ENCODE results near the gene UBASH3A. TPM values are rescaled to one million over a fixed set of nuclear protein-coding genes. Genes with fewer than 3 reads are reported as not detected.

UBASH3A gene
- total and polyA plus RNA-seq, 7 donors: 0.06 to 0.21 TPM; not detected in 5

DNA sequence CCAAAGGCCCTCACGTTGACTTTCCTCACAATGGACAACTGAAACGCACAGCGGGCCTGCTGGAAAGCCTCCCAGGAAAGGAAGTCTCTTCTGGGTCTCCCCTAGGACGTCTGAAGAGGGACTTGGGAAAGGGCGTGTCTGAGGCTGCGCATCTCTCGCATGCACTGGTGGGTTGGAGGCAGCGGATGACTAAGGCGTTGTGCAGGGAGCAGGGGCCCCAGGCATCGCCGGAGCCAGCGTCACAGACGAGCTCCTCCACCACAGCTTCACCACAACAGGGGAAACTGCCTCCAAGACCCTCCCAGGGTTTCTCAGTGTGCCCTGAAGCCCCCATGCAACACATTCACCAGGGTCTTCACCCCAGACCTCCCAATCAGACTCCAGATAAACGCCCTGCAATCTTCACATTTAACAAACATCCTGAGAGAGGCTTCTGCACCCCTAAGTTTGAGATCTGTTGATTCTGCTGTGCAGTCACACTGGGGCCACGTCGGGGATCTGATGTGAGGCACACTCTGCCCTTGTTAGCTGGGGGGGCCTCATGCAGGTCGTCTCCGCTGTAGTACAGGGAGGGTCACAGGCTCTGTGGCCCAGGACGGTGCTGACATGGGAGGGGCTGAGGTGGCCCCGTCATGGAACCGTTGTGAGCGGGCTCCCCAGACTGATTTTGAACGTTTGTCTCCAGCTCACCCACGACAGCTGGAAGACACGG lies 30.4 kb upstream of the UBASH3A start:
- 71 to 75% (median 71%) methylated on average over 25 of the region's 25 CpGs for WGBS, 3 donors
- no peak overlapping the region for H3K4me3 ChIP-seq
- ATAC-seq (no peak), DNase-seq (no peak)
- peaks cover 0 to 42% (median 6%) of the 10 kb centered on the region in 3 donors for H3K27me3 ChIP-seq (ENCODE audit: insufficient read depth in 3 of 3, low read length in 2 of 3)
- TF ChIP-seq, protein P1, sequence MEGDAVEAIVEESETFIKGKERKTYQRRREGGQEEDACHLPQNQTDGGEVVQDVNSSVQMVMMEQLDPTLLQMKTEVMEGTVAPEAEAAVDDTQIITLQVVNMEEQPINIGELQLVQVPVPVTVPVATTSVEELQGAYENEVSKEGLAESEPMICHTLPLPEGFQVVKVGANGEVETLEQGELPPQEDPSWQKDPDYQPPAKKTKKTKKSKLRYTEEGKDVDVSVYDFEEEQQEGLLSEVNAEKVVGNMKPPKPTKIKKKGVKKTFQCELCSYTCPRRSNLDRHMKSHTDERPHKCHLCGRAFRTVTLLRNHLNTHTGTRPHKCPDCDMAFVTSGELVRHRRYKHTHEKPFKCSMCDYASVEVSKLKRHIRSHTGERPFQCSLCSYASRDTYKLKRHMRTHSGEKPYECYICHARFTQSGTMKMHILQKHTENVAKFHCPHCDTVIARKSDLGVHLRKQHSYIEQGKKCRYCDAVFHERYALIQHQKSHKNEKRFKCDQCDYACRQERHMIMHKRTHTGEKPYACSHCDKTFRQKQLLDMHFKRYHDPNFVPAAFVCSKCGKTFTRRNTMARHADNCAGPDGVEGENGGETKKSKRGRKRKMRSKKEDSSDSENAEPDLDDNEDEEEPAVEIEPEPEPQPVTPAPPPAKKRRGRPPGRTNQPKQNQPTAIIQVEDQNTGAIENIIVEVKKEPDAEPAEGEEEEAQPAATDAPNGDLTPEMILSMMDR (IDR thresholded peaks at IDR 0.05): no peak
- H3K9me3 ChIP-seq: no peaks in the 10 kb centered on the region
- no peaks in the 10 kb centered on the region for H3K36me3 ChIP-seq (ENCODE audit: insufficient read depth in 1 of 2, low read depth in 1 of 2)
- no peak overlapping the region for H3K27ac ChIP-seq
- intact Hi-C loops (cut with DNase I): no loop called here
- H3K4me1 ChIP-seq: no peaks in the 10 kb centered on the region

DNA sequence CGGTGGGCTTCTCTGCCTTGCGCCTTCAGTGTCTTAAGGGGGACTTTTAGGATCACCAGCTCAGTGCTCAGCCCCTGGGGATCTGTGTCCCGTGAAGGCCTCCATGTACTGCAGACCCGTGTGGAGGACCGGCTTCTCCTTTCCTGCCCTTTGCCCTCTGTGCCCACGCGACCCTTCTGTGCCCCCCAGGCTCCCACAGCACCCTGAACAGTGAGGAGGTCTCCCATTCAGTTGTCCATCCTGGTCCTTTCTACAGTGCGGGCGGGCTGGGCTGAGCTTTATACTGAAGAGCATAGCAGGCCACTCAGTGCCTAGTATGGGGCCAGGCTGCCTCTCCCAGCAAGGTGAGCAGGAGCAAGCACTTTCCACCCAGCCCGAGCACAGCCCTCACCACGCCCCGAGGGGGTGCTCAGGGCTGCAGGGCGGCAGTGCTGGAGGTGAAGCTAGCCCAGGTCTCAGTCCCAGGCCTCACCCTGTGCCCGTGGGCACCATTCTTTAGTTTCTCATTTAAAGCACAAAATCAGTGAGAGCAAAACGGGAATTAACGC lies 29.7 kb upstream of the UBASH3A start:
- H3K27ac ChIP-seq: no peak overlapping the region
- DNase-seq: no peak
- H3K36me3 ChIP-seq (ENCODE audit: insufficient read depth in 1 of 2, low read depth in 1 of 2): no peaks in the 10 kb centered on the region
- no peaks in the 10 kb centered on the region for H3K4me1 ChIP-seq
- no peak for ATAC-seq
- WGBS, 3 donors: 79 to 81% (median 80%) methylated on average over 15 to 16 of the region's 16 CpGs
- H3K9me3 ChIP-seq: no peaks in the 10 kb centered on the region
- intact Hi-C loops (cut with DNase I): no loop called here
- no peak overlapping the region for H3K4me3 ChIP-seq
- TF ChIP-seq, protein P1 (IDR thresholded peaks at IDR 0.05): no peak
- H3K27me3 ChIP-seq (ENCODE audit: insufficient read depth in 3 of 3, low read length in 2 of 3): peaks cover 0 to 42% (median 6%) of the 10 kb centered on the region in 3 donors

DNA sequence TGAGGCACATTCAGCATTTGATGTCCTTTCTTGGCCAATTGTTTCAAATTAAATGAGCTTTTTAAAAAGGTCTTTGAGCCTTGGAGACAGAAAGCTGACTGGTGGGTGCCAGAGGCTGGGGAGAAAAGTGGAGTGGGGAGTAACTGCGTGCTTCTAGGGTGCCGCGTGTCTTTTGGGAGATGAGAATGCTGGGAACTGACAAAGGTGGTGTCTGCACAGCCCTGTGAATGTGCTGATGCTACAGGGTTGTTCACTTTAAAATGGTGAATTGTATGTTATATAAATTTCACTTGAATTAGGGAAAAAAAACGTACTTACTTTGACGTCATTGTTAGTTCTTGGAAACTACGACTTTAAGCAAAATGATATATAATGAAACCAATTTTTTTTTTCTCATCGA lies 29.2 kb upstream of the UBASH3A start:
- Histone ChIP-seq H3K27me3 (ENCODE audit: insufficient read depth in 3 of 3, low read length in 2 of 3) (peaks cover 0 to 42% (median 6%) of the 10 kb centered on the region in 3 donors), H3K4me3 (no peak overlapping the region), H3K9me3 (no peaks in the 10 kb centered on the region), H3K27ac (no peak overlapping the region), H3K36me3 (ENCODE audit: insufficient read depth in 1 of 2, low read depth in 1 of 2) (no peaks in the 10 kb centered on the region), H3K4me1 (no peaks in the 10 kb centered on the region)
- TF ChIP-seq, protein P1 (IDR thresholded peaks at IDR 0.05): no peak
- intact Hi-C loops (cut with DNase I): no loop called here
- DNase-seq: no peak
- ATAC-seq: no peak
- WGBS, 3 donors: 65 to 73% (median 70%) methylated on average over 7 of the region's 7 CpGs

DNA sequence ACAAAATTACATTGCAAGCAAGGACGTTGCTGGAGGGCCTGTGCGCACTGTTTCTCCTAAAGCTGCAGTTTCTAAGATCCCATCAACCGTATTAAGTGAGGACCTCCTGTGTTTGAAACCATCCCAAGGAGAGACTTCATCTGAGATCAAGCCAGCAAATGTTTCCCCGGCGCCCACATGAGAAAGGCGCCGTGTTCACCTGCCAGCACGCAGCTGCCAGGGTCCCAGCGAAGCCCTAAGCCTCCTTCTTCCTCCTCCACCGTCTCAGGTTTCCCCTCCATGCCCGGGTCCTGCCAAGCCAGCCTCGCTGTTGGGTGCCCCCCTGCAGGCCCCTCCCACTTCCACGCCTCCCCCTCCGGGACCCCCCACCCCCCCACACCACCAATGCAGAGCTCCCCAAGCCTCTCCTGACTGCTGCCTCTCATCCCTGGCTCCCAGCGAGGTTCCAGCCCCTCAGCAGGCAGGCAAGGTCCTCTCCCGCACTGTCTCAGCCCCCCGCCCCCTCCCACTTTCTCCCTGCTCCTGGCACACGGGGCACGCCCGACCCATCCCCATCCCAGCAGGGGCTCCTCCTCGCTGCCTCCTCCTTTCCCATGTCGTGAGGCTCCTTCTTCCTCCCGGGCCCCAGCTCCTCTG lies 28.7 kb upstream of the UBASH3A start:
- 11 to 27% (median 11%) methylated on average over 22 to 23 of the region's 23 CpGs for WGBS, 3 donors
- TF ChIP-seq, protein P1 (IDR thresholded peaks at IDR 0.05): no peak
- no peak overlapping the region for H3K4me3 ChIP-seq
- peaks cover 0 to 37% (median 6%) of the 10 kb centered on the region in 3 donors for H3K27me3 ChIP-seq (ENCODE audit: insufficient read depth in 3 of 3, low read length in 2 of 3)
- no peak overlapping the region for H3K27ac ChIP-seq
- no peak for ATAC-seq
- intact Hi-C loops (cut with DNase I): no loop called here
- H3K36me3 ChIP-seq (ENCODE audit: insufficient read depth in 1 of 2, low read depth in 1 of 2): no peaks in the 10 kb centered on the region
- DNase-seq: no peak
- no peaks in the 10 kb centered on the region for H3K9me3 ChIP-seq
- H3K4me1 ChIP-seq: no peaks in the 10 kb centered on the region
